HL-60/S4 treated with phorbol 12-myristate 13-acetate at 8.2 ng/mL for 4 days and 3 days (cell line): ENCODE results near the gene ALX1.
"Not testable (repeated sequence)": the region's sequence is repeated elsewhere in the genome, so short reads cannot be mapped to it uniquely, and the experiment has no call there.

Experiments
- in situ Hi-C: fragments of 300-500 bp; cut with MboI; formaldehyde crosslinking; loops from 2 replicates; pipeline ENCODE4 v1.15.0; 2022; ENCODE audit warnings: low sequenced_read_pairs

ALX1 gene

GRCh38 chr12:85299053-85299452, 19.0 kb downstream of the ALX1 start:
- in situ Hi-C loops: no loop called here

- in situ Hi-C loops: no loop called here
These were observed 21.0 kb downstream of the ALX1 start for GRCh38 chr12:85301051-85301450.

- in situ Hi-C loops: no loop called here
These were observed 28.4 kb downstream of the ALX1 start for GRCh38 chr12:85308374-85308773.

DNA sequence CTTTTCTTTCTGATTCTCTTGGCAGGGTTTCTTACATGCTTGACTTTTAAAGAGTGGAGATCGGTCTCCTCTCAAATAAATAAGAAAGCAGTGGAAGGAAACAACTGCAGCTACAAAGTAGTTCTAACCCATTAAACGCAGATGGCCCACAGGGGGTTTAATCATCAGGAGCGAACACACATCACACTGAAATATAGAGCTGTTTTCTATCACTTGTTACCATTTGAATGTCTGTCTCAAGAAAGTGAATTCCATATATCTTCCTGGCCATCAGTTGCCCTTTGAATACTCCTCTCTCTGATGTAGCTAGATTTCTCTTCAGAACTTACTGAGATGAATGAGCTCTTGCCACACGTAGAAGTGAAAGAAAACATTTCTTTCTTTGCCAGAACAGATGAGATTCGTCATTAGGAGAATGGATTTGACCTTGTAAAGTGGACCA, 29.1 kb downstream of the ALX1 start:
- in situ Hi-C loops: no loop called here

GRCh38 chr12:85310025-85310424, 30.0 kb downstream of the ALX1 start:
- in situ Hi-C loops: no loop called here

DNA sequence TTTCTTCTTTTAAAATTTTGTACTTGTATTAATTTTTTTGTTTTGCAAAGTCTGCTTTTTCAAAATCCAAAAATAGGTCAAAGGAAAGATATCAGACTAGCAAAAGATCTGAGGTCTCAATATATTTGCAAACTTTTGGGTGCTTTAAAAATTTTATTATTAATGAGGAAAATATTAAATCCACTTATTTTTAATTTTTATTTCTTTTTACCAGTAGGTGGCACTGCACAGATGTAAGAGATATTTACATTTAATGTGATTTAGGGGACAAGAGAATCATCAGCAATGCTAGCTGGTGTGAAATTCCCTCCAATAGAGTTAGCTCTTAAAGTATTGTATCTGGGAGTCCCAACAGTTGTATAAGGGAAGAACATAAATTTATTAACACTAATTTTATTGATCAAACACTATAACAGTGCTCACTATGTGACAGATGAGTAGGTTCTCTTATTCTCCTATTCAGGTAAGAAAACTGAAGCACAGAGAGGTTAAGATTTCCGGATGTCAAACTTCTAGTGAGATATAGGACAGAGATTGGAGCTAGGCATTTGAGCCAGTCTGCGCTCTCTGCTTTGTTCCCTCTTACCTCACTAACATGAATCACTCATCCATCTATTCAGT, 30.5 kb downstream of the ALX1 start:
- in situ Hi-C loops: no loop called here

GRCh38 chr12:85317866-85318636, 38.0 kb downstream of the ALX1 start:
- in situ Hi-C loops: not testable (repeated sequence)

- in situ Hi-C loops: no loop called here
These were observed 42.7 kb downstream of the ALX1 start for GRCh38 chr12:85322715-85323114.

DNA sequence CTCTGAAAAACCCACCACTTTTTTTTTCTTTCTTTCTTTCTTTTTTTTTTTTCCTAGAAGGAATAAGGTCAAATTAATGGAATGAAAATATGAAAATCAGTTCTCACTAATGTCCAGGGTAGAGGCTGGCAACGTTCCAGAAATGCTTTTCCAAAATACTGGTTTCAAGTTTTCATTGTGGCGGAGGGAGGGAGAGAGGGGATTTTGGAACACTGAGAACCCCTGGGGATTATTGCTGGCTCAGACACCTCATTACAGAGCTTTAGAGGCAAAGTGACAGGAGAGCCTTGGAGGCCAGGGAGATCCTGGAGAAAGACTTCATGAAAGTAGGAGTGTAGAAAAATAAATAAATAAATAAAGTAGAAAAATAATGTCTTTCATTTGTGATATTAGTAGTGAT, 45.4 kb downstream of the ALX1 start:
- in situ Hi-C loops: no loop called here

GRCh38 chr12:85329913-85330312, 49.9 kb downstream of the ALX1 start:
- in situ Hi-C loops: no loop called here

- in situ Hi-C loops: no loop called here
These were observed 68.8 kb downstream of the ALX1 start for GRCh38 chr12:85348779-85349178.

- in situ Hi-C loops: no loop called here
These were observed 70.3 kb downstream of the ALX1 start for GRCh38 chr12:85350356-85350755.
